ENCODE measurements around the gene CDC7. TPM values are rescaled to one million over a fixed set of nuclear protein-coding genes. Genes with fewer than 3 reads are reported as not detected.
A peak's percentile ranks its signal among the peaks of the same experiment; 100 is the strongest.

CDC7 gene
- total and polyA plus RNA-seq, 9 of the 15 experiments (the other 6 are each of a cell fraction or from before 2014, with no cell fraction given), result 22.3 to 66.8 (median 44.2) TPM

DNA sequence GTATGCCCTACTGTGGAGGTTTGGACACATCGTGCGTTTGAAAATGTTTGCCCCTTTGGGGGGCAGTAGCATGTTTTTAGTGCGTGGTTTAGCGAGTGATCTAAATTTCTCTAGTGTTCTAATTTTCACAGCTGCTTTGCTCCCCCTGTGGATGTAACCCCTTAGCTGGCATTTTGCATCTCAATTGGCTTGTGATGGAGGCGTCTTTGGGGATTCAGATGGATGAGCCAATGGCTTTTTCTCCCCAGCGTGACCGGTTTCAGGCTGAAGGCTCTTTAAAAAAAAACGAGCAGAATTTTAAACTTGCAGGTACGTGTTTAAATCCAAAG is 836 bp downstream of the CDC7 start:
- 0% methylated on average over 9 of the region's 9 CpGs for WGBS (ENCODE audit: insufficient coverage, low coverage, missing lambda C conversion rate)
- no peaks in the 10 kb centered on the region for H3K9me1 ChIP-seq (ENCODE audit: control insufficient read depth, insufficient read depth, low read length)
- H3K4me1 ChIP-seq (replicated peaks in 1 of 2; ENCODE audit: control insufficient read depth in 2 of 2, insufficient read depth in 2 of 2, low read length in 2 of 2), result peaks cover 0 to 43% of the 10 kb centered on the region in 2 experiments
- peak overlapping the region; percentile 89 to 97 for H3K9ac ChIP-seq (ENCODE audit: insufficient read depth in 1 of 2, low read depth in 2 of 2, low read length in 2 of 2)
- DNase-seq (ENCODE audit: extremely low read depth in 1 of 4, low spot score in 3 of 4) (peak in 2 of 4 experiments; percentile 47 to 60), ATAC-seq (peak; percentile 23), FAIRE-seq (peak; percentile 44)
- peak overlapping the region; percentile 91 for H3K4me2 ChIP-seq (ENCODE audit: insufficient read depth, low read length)
- BruUV-seq (replicated peaks), result no TSS peak
- CTCF ChIA-PET (ENCODE audit: low intra/inter-chr PET ratio), result no interaction called here
- H3K9me3 ChIP-seq (replicated peaks; ENCODE audit: control insufficient read depth, insufficient read depth, low read depth, low read length), result no peaks in the 10 kb centered on the region
- POLR2A ChIA-PET, result interaction anchor here (0.8 to 1.2 kb wide), 4 partner anchors 23 to 370 kb away, joined by 3 read pairs; no protein-coding TSS in a partner anchor
- H3K4me3 ChIP-seq, result peak overlapping the region; percentile 56
- peak overlapping the region; percentile 98 for H2AFZ ChIP-seq (ENCODE audit: low read depth, low read length)
- peaks cover 38% of the 10 kb centered on the region for H3K36me3 ChIP-seq (ENCODE audit: control insufficient read depth, insufficient read depth, low read length)
- peak overlapping the region; percentile 97 for H3K27ac ChIP-seq (ENCODE audit: extremely low read depth, low read depth, low read length)
- H4K20me1 ChIP-seq (replicated peaks; ENCODE audit: control insufficient read depth, insufficient read depth, low read length), result no peaks in the 10 kb centered on the region
- H3K79me2 ChIP-seq (ENCODE audit: control insufficient read depth, insufficient read depth, low read length), result peaks cover 55% of the 10 kb centered on the region
- H3K27me3 ChIP-seq (ENCODE audit: control insufficient read depth in 2 of 2, insufficient read depth in 2 of 2, low read length in 2 of 2), result no peaks in the 10 kb centered on the region
- intact Hi-C loops (cut with micrococcal nuclease) (loop anchor here (1.0 to 5.0 kb wide), 3 partner anchors 97 to 334 kb away; partner anchors contain the start of gene HFM1), in situ Hi-C loops (cut with MboI) (no loop called here)
- peak in 1 of 2 experiments; percentile 55; a peak in 1 of 4 replicates for TF ChIP-seq KDM1A (IDR thresholded peaks at IDR 0.05)
- TF ChIP-seq, protein P1, sequence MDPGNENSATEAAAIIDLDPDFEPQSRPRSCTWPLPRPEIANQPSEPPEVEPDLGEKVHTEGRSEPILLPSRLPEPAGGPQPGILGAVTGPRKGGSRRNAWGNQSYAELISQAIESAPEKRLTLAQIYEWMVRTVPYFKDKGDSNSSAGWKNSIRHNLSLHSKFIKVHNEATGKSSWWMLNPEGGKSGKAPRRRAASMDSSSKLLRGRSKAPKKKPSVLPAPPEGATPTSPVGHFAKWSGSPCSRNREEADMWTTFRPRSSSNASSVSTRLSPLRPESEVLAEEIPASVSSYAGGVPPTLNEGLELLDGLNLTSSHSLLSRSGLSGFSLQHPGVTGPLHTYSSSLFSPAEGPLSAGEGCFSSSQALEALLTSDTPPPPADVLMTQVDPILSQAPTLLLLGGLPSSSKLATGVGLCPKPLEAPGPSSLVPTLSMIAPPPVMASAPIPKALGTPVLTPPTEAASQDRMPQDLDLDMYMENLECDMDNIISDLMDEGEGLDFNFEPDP (CRISPR knock-in tag; IDR thresholded peaks at IDR 0.05), result no peak
- TF ChIP-seq, protein P2, sequence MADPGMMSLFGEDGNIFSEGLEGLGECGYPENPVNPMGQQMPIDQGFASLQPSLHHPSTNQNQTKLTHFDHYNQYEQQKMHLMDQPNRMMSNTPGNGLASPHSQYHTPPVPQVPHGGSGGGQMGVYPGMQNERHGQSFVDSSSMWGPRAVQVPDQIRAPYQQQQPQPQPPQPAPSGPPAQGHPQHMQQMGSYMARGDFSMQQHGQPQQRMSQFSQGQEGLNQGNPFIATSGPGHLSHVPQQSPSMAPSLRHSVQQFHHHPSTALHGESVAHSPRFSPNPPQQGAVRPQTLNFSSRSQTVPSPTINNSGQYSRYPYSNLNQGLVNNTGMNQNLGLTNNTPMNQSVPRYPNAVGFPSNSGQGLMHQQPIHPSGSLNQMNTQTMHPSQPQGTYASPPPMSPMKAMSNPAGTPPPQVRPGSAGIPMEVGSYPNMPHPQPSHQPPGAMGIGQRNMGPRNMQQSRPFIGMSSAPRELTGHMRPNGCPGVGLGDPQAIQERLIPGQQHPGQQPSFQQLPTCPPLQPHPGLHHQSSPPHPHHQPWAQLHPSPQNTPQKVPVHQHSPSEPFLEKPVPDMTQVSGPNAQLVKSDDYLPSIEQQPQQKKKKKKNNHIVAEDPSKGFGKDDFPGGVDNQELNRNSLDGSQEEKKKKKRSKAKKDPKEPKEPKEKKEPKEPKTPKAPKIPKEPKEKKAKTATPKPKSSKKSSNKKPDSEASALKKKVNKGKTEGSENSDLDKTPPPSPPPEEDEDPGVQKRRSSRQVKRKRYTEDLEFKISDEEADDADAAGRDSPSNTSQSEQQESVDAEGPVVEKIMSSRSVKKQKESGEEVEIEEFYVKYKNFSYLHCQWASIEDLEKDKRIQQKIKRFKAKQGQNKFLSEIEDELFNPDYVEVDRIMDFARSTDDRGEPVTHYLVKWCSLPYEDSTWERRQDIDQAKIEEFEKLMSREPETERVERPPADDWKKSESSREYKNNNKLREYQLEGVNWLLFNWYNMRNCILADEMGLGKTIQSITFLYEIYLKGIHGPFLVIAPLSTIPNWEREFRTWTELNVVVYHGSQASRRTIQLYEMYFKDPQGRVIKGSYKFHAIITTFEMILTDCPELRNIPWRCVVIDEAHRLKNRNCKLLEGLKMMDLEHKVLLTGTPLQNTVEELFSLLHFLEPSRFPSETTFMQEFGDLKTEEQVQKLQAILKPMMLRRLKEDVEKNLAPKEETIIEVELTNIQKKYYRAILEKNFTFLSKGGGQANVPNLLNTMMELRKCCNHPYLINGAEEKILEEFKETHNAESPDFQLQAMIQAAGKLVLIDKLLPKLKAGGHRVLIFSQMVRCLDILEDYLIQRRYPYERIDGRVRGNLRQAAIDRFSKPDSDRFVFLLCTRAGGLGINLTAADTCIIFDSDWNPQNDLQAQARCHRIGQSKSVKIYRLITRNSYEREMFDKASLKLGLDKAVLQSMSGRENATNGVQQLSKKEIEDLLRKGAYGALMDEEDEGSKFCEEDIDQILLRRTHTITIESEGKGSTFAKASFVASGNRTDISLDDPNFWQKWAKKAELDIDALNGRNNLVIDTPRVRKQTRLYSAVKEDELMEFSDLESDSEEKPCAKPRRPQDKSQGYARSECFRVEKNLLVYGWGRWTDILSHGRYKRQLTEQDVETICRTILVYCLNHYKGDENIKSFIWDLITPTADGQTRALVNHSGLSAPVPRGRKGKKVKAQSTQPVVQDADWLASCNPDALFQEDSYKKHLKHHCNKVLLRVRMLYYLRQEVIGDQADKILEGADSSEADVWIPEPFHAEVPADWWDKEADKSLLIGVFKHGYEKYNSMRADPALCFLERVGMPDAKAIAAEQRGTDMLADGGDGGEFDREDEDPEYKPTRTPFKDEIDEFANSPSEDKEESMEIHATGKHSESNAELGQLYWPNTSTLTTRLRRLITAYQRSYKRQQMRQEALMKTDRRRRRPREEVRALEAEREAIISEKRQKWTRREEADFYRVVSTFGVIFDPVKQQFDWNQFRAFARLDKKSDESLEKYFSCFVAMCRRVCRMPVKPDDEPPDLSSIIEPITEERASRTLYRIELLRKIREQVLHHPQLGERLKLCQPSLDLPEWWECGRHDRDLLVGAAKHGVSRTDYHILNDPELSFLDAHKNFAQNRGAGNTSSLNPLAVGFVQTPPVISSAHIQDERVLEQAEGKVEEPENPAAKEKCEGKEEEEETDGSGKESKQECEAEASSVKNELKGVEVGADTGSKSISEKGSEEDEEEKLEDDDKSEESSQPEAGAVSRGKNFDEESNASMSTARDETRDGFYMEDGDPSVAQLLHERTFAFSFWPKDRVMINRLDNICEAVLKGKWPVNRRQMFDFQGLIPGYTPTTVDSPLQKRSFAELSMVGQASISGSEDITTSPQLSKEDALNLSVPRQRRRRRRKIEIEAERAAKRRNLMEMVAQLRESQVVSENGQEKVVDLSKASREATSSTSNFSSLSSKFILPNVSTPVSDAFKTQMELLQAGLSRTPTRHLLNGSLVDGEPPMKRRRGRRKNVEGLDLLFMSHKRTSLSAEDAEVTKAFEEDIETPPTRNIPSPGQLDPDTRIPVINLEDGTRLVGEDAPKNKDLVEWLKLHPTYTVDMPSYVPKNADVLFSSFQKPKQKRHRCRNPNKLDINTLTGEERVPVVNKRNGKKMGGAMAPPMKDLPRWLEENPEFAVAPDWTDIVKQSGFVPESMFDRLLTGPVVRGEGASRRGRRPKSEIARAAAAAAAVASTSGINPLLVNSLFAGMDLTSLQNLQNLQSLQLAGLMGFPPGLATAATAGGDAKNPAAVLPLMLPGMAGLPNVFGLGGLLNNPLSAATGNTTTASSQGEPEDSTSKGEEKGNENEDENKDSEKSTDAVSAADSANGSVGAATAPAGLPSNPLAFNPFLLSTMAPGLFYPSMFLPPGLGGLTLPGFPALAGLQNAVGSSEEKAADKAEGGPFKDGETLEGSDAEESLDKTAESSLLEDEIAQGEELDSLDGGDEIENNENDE (IDR thresholded peaks at IDR 0.05; ENCODE audit: low read depth, low read length), result no peak
- TF ChIP-seq, protein P3, sequence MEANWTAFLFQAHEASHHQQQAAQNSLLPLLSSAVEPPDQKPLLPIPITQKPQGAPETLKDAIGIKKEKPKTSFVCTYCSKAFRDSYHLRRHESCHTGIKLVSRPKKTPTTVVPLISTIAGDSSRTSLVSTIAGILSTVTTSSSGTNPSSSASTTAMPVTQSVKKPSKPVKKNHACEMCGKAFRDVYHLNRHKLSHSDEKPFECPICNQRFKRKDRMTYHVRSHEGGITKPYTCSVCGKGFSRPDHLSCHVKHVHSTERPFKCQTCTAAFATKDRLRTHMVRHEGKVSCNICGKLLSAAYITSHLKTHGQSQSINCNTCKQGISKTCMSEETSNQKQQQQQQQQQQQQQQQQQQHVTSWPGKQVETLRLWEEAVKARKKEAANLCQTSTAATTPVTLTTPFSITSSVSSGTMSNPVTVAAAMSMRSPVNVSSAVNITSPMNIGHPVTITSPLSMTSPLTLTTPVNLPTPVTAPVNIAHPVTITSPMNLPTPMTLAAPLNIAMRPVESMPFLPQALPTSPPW (CRISPR knock-in tag; IDR thresholded peaks at IDR 0.05), result no peak
- peak; percentile 5; the same call in 1 of the 2 replicates for TF ChIP-seq GABPA (tag; conservative IDR thresholded peaks at IDR 0.05; ENCODE audit: low read depth)
- TF ChIP-seq BCOR (IDR thresholded peaks at IDR 0.05), result no peak
- TF ChIP-seq KLF16 (IDR thresholded peaks at IDR 0.05), result no peak
- TF ChIP-seq NONO (IDR thresholded peaks at IDR 0.05; ENCODE audit: low read depth in 2 of 2, low read length in 1 of 2), result no peak
